HCT116 (cell line): Measurements from ENCODE around the gene TPT1.
"Not testable (repeated sequence)": the region's sequence is repeated elsewhere in the genome, so short reads cannot be mapped to it uniquely, and the experiment has no call there.

Experiments used
- EZH2 ChIP-seq: fragments of 200-600 bp; sonication (generic); IDR thresholded peaks from 2 replicates; pipeline ENCODE4 v1.6.1; 2017; ENCODE audit warnings: antibody characterized with exemption, mixed run types
- EZH2phosphoT487 ChIP-seq: fragments of 200-600 bp; IDR thresholded peaks from 2 replicates; pipeline ENCODE4 v1.6.1; 2018; ENCODE audit warnings: antibody characterized with exemption, borderline replicate concordance
- POLR2A ChIP-seq: IDR thresholded peaks from 2 replicates; pipeline ENCODE4 v1.7.0; 2011; ENCODE audit warnings: borderline replicate concordance; ENCODE audit not compliant: insufficient read depth, insufficient read length; ENCODE audit errors: extremely low read depth
- POLR2AphosphoS5 ChIP-seq: IDR thresholded peaks from 2 replicates; pipeline ENCODE4 v1.6.1; 2011; ENCODE audit warnings: mild to moderate bottlenecking, low read depth, low read length, moderate library complexity
- SIN3A ChIP-seq: IDR thresholded peaks from 2 replicates; pipeline ENCODE4 v1.6.1; 2012; ENCODE audit warnings: low read depth
- SP1 ChIP-seq: IDR thresholded peaks from 2 replicates; pipeline ENCODE4 v1.6.1; 2012; ENCODE audit warnings: low read depth
- YY1 ChIP-seq: IDR thresholded peaks from 2 replicates; pipeline ENCODE4 v1.6.1; 2011; ENCODE audit warnings: low read length, low read depth, moderate library complexity, mild to moderate bottlenecking; ENCODE audit not compliant: insufficient replicate concordance; ENCODE audit errors: extremely low read depth
- ZFX ChIP-seq: fragments of 450-650 bp; IDR thresholded peaks from 2 replicates; pipeline ENCODE4 v1.6.1; 2017
- TF ChIP-seq, protein P1 (sequence below), 3 experiments: fragments of 200-600 bp in 1 of 3; sonication (generic) in 1 of 3; IDR thresholded peaks in 2 of 3; conservative IDR thresholded peaks in 1 of 3; 2 replicates each; pipeline ENCODE4 v1.5.1; 2012 to 2017; ENCODE audit warnings: low read depth in 2 of 3, low read length in 2 of 3, antibody characterized with exemption in 1 of 3, borderline replicate concordance in 1 of 3, control low read depth in 1 of 3, mild to moderate bottlenecking in 1 of 3, mixed read lengths in 1 of 3, mixed run types in 1 of 3, moderate library complexity in 1 of 3; ENCODE audit not compliant: insufficient read depth in 1 of 3
- TF ChIP-seq, protein P2 (sequence below): IDR thresholded peaks from 2 replicates; pipeline ENCODE4 v1.6.1; 2012; ENCODE audit warnings: low read depth
- TF ChIP-seq, protein P3 (sequence below): IDR thresholded peaks from 2 replicates; pipeline ENCODE4 v1.6.1; 2012
- TF ChIP-seq, protein P4 (sequence below): IDR thresholded peaks from 2 replicates; pipeline ENCODE4 v1.6.1; 2012

DNA sequence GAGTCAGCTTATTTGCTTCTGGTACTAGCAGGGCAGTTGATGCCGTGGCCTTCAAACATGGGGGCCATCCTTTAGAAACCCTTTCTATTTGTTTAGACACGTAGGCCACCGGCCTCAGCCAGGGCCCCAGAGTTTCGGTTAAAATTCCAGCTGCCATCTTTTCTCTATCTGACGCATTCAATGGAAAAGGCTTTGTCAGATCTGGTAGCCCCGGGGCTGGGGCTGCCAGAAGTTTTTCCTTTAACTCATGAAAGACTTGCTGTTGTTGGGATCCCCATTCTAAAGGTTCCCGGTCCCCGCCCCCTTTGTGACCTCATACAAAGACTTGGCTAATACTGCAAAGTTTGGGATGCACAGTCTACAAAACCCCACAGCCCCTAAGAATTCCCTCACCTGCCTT, 35.7 kb upstream of the TPT1 start:
- TF ChIP-seq, protein P1, sequence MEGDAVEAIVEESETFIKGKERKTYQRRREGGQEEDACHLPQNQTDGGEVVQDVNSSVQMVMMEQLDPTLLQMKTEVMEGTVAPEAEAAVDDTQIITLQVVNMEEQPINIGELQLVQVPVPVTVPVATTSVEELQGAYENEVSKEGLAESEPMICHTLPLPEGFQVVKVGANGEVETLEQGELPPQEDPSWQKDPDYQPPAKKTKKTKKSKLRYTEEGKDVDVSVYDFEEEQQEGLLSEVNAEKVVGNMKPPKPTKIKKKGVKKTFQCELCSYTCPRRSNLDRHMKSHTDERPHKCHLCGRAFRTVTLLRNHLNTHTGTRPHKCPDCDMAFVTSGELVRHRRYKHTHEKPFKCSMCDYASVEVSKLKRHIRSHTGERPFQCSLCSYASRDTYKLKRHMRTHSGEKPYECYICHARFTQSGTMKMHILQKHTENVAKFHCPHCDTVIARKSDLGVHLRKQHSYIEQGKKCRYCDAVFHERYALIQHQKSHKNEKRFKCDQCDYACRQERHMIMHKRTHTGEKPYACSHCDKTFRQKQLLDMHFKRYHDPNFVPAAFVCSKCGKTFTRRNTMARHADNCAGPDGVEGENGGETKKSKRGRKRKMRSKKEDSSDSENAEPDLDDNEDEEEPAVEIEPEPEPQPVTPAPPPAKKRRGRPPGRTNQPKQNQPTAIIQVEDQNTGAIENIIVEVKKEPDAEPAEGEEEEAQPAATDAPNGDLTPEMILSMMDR (IDR thresholded peaks at IDR 0.05 in 2 of 3, conservative IDR thresholded peaks at IDR 0.05 in 1 of 3; ENCODE audit: borderline replicate concordance in 1 of 3, insufficient read depth in 1 of 3, low read depth in 2 of 3, low read length in 2 of 3): not testable (repeated sequence)
- TF ChIP-seq YY1, POLR2A, EZH2phosphoT487, EZH2, SP1, POLR2AphosphoS5, SIN3A, ZFX: not testable (repeated sequence)
- TF ChIP-seq, protein P2, sequence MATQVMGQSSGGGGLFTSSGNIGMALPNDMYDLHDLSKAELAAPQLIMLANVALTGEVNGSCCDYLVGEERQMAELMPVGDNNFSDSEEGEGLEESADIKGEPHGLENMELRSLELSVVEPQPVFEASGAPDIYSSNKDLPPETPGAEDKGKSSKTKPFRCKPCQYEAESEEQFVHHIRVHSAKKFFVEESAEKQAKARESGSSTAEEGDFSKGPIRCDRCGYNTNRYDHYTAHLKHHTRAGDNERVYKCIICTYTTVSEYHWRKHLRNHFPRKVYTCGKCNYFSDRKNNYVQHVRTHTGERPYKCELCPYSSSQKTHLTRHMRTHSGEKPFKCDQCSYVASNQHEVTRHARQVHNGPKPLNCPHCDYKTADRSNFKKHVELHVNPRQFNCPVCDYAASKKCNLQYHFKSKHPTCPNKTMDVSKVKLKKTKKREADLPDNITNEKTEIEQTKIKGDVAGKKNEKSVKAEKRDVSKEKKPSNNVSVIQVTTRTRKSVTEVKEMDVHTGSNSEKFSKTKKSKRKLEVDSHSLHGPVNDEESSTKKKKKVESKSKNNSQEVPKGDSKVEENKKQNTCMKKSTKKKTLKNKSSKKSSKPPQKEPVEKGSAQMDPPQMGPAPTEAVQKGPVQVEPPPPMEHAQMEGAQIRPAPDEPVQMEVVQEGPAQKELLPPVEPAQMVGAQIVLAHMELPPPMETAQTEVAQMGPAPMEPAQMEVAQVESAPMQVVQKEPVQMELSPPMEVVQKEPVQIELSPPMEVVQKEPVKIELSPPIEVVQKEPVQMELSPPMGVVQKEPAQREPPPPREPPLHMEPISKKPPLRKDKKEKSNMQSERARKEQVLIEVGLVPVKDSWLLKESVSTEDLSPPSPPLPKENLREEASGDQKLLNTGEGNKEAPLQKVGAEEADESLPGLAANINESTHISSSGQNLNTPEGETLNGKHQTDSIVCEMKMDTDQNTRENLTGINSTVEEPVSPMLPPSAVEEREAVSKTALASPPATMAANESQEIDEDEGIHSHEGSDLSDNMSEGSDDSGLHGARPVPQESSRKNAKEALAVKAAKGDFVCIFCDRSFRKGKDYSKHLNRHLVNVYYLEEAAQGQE: not testable (repeated sequence)
- TF ChIP-seq, protein P3, sequence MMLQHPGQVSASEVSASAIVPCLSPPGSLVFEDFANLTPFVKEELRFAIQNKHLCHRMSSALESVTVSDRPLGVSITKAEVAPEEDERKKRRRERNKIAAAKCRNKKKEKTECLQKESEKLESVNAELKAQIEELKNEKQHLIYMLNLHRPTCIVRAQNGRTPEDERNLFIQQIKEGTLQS: not testable (repeated sequence)
- TF ChIP-seq, protein P4, sequence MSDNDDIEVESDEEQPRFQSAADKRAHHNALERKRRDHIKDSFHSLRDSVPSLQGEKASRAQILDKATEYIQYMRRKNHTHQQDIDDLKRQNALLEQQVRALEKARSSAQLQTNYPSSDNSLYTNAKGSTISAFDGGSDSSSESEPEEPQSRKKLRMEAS: not testable (repeated sequence)
